HepG2 (cell line): ENCODE results near the gene VTN. TPM values are rescaled to one million over a fixed set of nuclear protein-coding genes. Genes with fewer than 3 reads are reported as not detected.

Experiments used
- CBFB ChIP-seq: sonication (generic); formaldehyde crosslinking; IDR thresholded peaks from 2 replicates; pipeline ENCODE4 v1.4.0; 2020; ENCODE audit warnings: missing genetic modification reagents
- CBX1 ChIP-seq: IDR thresholded peaks from one replicate; pipeline ENCODE4 v1.6.1; 2016; ENCODE audit warnings: antibody characterized with exemption, low read depth
- ESRRA ChIP-seq: sonication (generic); formaldehyde crosslinking; IDR thresholded peaks from 2 replicates; pipeline ENCODE4 v1.5.1; 2020; ENCODE audit warnings: mild to moderate bottlenecking, low read depth, missing genetic modification reagents
- GATAD2A ChIP-seq: IDR thresholded peaks from 2 replicates; pipeline ENCODE4 v1.6.1; 2016
- MTF1 ChIP-seq: sonication (generic); formaldehyde crosslinking; IDR thresholded peaks from 2 replicates; pipeline ENCODE4 v1.5.0; 2020; ENCODE audit warnings: missing genetic modification reagents
- NFAT5 ChIP-seq: sonication (generic); formaldehyde crosslinking; IDR thresholded peaks from 2 replicates; pipeline ENCODE4 v1.4.0; 2020; ENCODE audit warnings: missing genetic modification reagents
- NR2C2 ChIP-seq: sonication (generic); formaldehyde crosslinking; IDR thresholded peaks from 2 replicates; pipeline ENCODE4 v1.4.0; 2020; ENCODE audit warnings: missing genetic modification reagents, mild to moderate bottlenecking, moderate library complexity, borderline replicate concordance
- PHB2 ChIP-seq: fragments of 450-650 bp; IDR thresholded peaks from 2 replicates; pipeline ENCODE4 v1.6.1; 2018; ENCODE audit not compliant: partially characterized antibody
- SMAD1 ChIP-seq: sonication (generic); formaldehyde crosslinking; IDR thresholded peaks from 2 replicates; pipeline ENCODE4 v1.4.0; 2020; ENCODE audit warnings: missing genetic modification reagents, low read depth, mild to moderate bottlenecking, borderline replicate concordance
- TCF7L2 ChIP-seq: IDR thresholded peaks from 2 replicates; pipeline ENCODE4 v1.6.1; 2011; ENCODE audit warnings: mild to moderate bottlenecking, low read depth, low read length, moderate library complexity
- UBTF ChIP-seq: sonication (generic); formaldehyde crosslinking; IDR thresholded peaks from 2 replicates; pipeline ENCODE4 v1.4.0; 2020; ENCODE audit warnings: mild to moderate bottlenecking, missing genetic modification reagents
- YEATS4 ChIP-seq: sonication (generic); formaldehyde crosslinking; IDR thresholded peaks from 2 replicates; pipeline ENCODE4 v1.4.0; 2020; ENCODE audit warnings: missing genetic modification reagents, borderline replicate concordance
- ZFP36L1 ChIP-seq: sonication (generic); formaldehyde crosslinking; IDR thresholded peaks from 2 replicates; pipeline ENCODE4 v1.8.0; 2022; ENCODE audit warnings: mild to moderate bottlenecking, missing genetic modification reagents, moderate library complexity
- ZFP91 ChIP-seq: sonication (generic); formaldehyde crosslinking; IDR thresholded peaks from 2 replicates; pipeline ENCODE4 v1.9.0; 2022; ENCODE audit warnings: missing genetic modification reagents, mild to moderate bottlenecking, borderline replicate concordance
- ZNF335 ChIP-seq: sonication (generic); formaldehyde crosslinking; IDR thresholded peaks from 2 replicates; pipeline ENCODE4 v1.4.0; 2020; ENCODE audit warnings: missing genetic modification reagents
- ZNF367 ChIP-seq: sonication (generic); formaldehyde crosslinking; IDR thresholded peaks from 2 replicates; pipeline ENCODE4 v1.4.0; 2020; ENCODE audit warnings: missing genetic modification reagents, borderline replicate concordance
- ZNF496 ChIP-seq: sonication (generic); formaldehyde crosslinking; IDR thresholded peaks from 2 replicates; pipeline ENCODE4 v1.8.1; 2023; ENCODE audit warnings: mild to moderate bottlenecking, moderate library complexity, missing genetic modification reagents; ENCODE audit not compliant: insufficient replicate concordance
- ZNF501 ChIP-seq: sonication (generic); formaldehyde crosslinking; IDR thresholded peaks from 2 replicates; pipeline ENCODE4 v1.5.1; 2020; ENCODE audit warnings: mild to moderate bottlenecking, moderate library complexity, missing genetic modification reagents
- ZNF644 ChIP-seq: IDR thresholded peaks from 2 replicates; pipeline ENCODE4 v1.6.1; 2016; ENCODE audit warnings: low read depth
- ZNF703 ChIP-seq: sonication (generic); formaldehyde crosslinking; IDR thresholded peaks from 2 replicates; pipeline ENCODE4 v1.5.1; 2020; ENCODE audit warnings: missing genetic modification reagents, mild to moderate bottlenecking, moderate library complexity, borderline replicate concordance
- ZNF713 ChIP-seq: sonication (generic); formaldehyde crosslinking; IDR thresholded peaks from 2 replicates; pipeline ENCODE4 v1.4.0; 2020; ENCODE audit warnings: mild to moderate bottlenecking, missing genetic modification reagents
- polyA plus RNA-seq, 8 experiments: library from polyadenylated mRNA; depleted of rRNA in 3 of 8; stranded (reverse) in 7 of 8; unstranded in 1 of 8; fragments of >200 nt; fragmentation: Illumina TruSeq in 4 of 8; extraction: Trizol in 4 of 8; gene quantifications; 2 replicates each; pipeline versions ENCODE4 v1.2.1 to v1.2.3, GENCODE V29; 2011 to 2016; ENCODE audit warnings: low read depth in 4 of 8, missing spikeins in 1 of 8, mixed read lengths in 1 of 8; ENCODE audit not compliant: insufficient read depth in 1 of 8
- total RNA-seq, 5 experiments: library from RNA; depleted of rRNA; stranded (reverse); fragments of >200 nt; fragmentation: Illumina TruSeq; extraction: Trizol; gene quantifications; 2 replicates each; pipeline ENCODE4 v1.2.3, GENCODE V29; 2016; ENCODE audit warnings: low read depth in 1 of 5

VTN gene
- total and polyA plus RNA-seq, 2 of the 13 experiments (the other 11 are each of a cell fraction or from before 2014, with no cell fraction given): 108 to 131 TPM

GRCh38 chr17:28368306-28368831 lies 1.7 kb downstream of the VTN start (continued):
- no peak for TF ChIP-seq NFAT5 (CRISPR knock-in tag)
- no peak for TF ChIP-seq MTF1 (CRISPR knock-in tag)
- peak; percentile 71; the same call in 1 of the 2 replicates for TF ChIP-seq ZNF713 (CRISPR knock-in tag)
- TF ChIP-seq ESRRA (CRISPR knock-in tag): peak; percentile 95
- no peak for TF ChIP-seq ZFP36L1 (CRISPR knock-in tag)
- TF ChIP-seq CBX1: peak; percentile 64
- TF ChIP-seq ZNF367: no peak
- TF ChIP-seq GATAD2A: peak; percentile 92
- peak; percentile 72; the same call in 1 of the 2 replicates for TF ChIP-seq YEATS4
- TF ChIP-seq ZNF644: 0 out of 2 replicates have a peak, but pooled peaks have one; percentile 20
- peak; percentile 88 for TF ChIP-seq NR2C2 (CRISPR knock-in tag)
- TF ChIP-seq CBFB: peak; percentile 83
- TF ChIP-seq PHB2: no peak
- TF ChIP-seq ZNF496 (CRISPR knock-in tag): no peak
- peak; percentile 81; the same call in 1 of the 2 replicates for TF ChIP-seq ZNF501 (CRISPR knock-in tag)
- peak; percentile 79 for TF ChIP-seq ZFP91
- TF ChIP-seq UBTF (CRISPR knock-in tag): peak; percentile 45; the same call in 1 of the 2 replicates
- TF ChIP-seq ZNF703 (CRISPR knock-in tag): no peak
- no peak for TF ChIP-seq SMAD1
- TF ChIP-seq ZNF335 (CRISPR knock-in tag): no peak
- no peak for TF ChIP-seq TCF7L2
